ENCODE data around the gene CDCA3.

DNA sequence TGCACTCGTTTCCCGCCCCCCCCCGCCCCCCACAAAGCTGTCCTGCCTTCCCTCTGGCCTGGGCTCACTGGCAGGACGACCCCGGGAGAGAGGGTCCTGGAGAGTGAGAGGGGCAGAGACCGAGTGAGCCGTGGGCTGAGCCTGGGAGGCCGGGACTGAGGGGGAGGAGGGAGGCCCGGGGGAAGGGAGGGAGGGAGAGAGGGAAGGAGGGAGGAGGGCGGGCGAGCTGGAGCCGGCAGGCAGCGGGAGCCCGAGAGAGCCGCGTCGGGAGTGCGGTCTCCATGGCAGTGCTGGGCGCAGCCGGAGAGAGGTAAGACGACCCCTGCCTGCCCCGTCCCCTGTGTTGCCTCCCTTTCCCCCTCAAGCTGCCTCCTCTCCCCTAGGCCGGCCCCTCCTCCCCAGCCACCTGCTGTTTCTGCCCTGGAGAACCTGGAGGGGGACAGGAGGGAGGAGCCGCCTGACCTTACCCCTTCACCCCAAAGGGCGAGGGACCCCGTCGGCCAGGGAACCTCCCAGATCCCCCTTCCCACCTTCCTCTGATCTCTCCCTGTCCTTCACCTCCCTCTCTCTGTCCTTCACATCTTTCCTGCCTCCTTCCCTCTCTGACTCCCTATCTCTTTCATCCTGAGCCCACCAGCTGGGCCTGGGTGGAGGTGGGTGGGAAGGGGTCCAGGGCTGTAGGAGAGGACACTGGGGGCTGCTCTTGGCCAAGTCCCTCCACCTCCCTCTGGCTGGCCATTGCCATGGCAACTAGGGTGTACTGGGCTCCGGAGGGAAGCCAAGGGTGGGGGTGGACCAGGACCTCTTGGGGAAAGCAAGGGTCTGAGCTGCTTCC is 29.3 kb downstream of the CDCA3 start, which contains the start of gene GPR162:
- TF ChIP-seq EZH2 (IDR thresholded peaks at IDR 0.05; ENCODE audit: insufficient read depth, low read length) (no peak), CTCF (IDR thresholded peaks at IDR 0.05; ENCODE audit: insufficient read depth, low read depth, low read length) (no peak)

Measured in astrocyte (in vitro differentiated cells and primary cell).